ENCODE data around the gene MST1.

Gene MST1

GRCh38 chr3:49689046-49689907, at the start of gene MST1, which contains the start of gene RNF123:
TSS of gene MST1 (minus strand) at chr3:49689474. CDS start at chr3:49688691, 783 bp downstream.
TSS of gene RNF123 (plus strand) at chr3:49689557. CDS start at chr3:49691166, 1,609 bp downstream.
- DNase-seq (ENCODE audit: low read depth) = peak; percentile 89

- DNase-seq (ENCODE audit: low read depth) = no peak
Measured at GRCh38 chr3:49738067-49738713, 48.9 kb upstream of the MST1 start.

- DNase-seq (ENCODE audit: low read depth) = no peak
Measured at GRCh38 chr3:49734752-49735151, 45.5 kb upstream of the MST1 start.

DNA sequence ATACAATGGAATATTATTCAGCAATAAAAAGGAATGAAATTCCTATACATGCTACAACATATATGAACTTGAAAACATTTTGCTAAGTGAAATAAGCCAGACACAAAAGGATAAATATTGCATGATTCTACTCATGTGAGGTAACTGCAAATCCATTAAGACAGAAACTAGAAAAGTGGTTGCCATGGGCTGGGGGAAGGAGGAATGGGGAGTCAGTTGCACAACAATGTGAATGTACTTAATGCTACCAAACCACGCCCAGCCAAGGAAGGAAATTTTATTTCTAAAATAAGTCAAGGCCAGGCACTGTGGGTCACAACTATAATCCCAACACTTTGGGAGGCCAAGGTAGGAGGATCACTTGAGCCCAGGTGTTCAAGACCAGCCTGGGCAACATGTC, 44.3 kb upstream of the MST1 start:
- DNase-seq (ENCODE audit: low read depth) = no peak

GRCh38 chr3:49732597-49732996, 43.3 kb upstream of the MST1 start:
- no peak for DNase-seq (ENCODE audit: low read depth)

GRCh38 chr3:49729966-49730609, 40.8 kb upstream of the MST1 start:
- DNase-seq (ENCODE audit: low read depth) = no peak

DNA sequence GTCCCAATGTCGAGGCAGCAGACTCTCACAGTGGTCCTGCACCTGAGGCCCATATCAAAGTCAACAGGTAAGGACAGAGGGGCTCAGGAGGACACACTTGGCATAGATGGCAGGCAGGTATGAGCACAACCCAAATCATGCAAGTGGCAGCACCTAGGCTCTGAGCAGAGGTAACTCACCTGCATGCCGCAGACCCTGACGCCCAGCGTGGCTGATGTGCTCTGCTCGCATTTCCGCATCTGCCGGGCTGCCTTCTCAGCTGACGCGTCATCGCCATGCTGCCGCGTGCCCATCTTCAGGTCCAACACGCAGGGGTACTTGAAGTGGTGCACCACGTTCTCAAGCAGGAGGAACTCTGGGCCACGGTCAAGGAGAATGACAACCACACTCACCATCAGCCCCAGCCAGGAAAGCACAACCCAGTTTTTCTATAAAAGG, 38.7 kb upstream of the MST1 start:
- DNase-seq (ENCODE audit: low read depth) = no peak

GRCh38 chr3:49727154-49727923, 38.1 kb upstream of the MST1 start:
- DNase-seq (ENCODE audit: low read depth) = no peak

DNA sequence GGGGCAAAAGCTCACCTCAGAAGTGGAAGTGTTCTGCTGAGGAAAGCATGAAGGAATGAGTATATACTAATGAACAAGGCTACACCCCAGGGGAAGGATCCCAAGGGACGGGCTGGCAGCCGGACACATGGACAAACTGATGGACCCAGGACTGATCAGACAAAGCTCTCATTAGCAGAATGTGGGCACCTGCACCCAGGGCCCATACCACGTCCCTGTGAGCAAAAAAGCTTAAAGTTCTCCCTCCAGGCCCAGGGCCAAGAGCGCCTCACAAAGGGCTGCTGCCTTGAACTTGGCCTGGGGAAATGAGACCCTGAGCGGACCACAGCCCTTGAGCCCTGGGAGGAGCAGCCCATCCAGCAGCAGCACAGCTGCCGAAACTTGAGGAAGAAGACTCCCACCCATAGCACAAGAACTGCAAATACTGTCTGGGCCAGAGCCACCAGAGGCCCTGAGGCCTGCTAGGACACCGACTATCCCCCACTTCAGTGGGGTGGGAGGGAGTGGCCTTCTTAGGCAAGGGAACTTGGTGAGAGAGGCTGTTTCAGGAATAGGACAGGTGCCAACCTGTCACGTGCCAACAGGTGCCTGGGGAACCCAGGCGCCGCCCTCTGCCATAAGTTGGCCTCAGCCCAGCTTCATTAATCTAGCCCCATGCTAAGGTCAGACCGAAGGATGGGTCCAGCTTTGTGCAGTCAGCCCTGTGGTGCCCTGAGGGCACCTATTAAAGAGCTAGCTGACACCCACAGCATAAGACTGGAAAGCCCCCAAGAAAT, 36.8 kb upstream of the MST1 start:
- DNase-seq (ENCODE audit: low read depth) = no peak

DNA sequence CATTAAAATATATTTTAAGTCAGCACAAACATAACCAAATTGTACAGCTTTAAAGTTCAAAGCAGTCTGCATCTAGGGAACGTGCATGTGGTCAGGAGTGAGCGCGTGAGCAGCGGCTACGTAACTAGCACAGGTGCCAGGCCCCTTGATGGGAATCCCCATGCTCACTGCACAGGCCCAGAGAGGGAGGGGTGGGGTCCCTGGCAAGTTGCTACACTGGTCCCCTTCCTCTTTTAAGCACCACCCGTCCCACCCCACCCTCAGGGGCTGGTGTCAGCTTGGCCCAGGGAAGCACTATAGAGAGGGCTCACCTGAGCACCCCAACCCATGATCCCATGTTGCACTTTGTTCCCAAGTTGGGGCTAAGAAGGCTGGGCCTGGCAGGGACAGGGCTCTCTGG, 35.3 kb upstream of the MST1 start:
- DNase-seq (ENCODE audit: low read depth) = no peak

GRCh38 chr3:49723628-49724551, 34.6 kb upstream of the MST1 start, which contains the start of gene GMPPB:
TSS of gene GMPPB (minus strand) at chr3:49723951. CDS start at chr3:49723726, 225 bp downstream.
- DNase-seq (ENCODE audit: low read depth) = peak; percentile 93

DNA sequence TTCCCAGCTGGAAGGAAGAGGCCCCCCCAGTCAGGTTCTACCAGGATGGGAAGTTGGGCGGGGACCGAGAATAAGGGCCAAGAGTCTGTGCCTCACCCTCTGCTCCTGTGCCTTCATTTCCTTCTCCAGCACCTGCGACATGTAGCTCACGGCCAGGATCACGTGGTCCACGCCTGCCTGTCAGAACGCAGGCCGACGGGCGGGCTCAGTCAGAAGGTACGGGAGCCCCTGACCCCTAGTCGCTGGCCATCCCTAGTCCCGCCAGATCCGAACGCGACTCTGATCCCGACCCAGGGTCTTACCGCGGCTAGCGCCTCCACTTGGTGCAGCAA, 34.0 kb upstream of the MST1 start:
- peak; percentile 33 for DNase-seq (ENCODE audit: low read depth)

- DNase-seq (ENCODE audit: low read depth) = no peak
Measured at GRCh38 chr3:49722896-49723295, 33.6 kb upstream of the MST1 start.

DNA sequence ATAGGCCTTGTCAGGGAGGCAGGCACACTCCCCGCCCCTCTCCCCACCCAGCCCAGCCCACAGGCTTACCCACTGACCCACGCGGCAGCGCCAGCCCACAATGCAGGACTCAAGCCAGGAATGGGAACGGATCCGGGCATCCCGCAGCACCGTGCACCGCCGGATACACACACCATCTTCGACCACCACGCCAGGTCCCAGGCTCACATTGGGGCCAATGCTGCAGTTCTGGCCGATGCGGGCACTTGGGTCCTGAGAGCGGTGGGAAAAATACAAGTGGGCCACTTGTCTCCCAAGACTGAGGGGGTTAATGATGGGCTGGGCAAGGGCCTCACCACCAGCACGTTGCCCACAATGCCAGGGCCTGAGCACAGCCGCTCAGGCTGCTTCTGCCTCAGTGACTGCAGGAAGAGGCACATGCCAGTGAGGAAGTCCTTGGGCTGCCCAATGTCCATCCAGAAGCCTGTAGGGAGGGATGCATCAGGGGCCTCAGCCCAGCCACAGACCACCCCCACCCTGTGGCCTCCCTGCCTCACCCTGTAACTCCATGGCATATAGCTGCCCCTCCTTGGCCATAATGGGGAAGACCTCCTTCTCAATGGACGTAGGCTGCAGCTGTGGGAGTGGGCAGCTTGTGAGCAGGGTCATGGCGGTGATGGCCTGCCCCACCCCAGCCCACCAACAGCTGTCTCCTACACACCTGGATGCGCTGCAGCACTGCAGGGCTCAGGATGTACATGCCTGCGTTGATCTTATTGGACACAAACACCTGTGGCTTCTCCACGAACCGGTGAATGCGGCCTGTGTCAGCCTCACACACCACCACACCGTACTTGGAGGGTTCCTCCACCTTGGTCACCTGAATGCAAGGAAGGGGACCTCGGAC, 32.9 kb upstream of the MST1 start:
- DNase-seq (ENCODE audit: low read depth) = no peak

- DNase-seq (ENCODE audit: low read depth) = no peak
Measured at GRCh38 chr3:49721596-49721895, 32.3 kb upstream of the MST1 start.

- no peak for DNase-seq (ENCODE audit: low read depth)
Measured at GRCh38 chr3:49720855-49721595, 31.8 kb upstream of the MST1 start.

- peak; percentile 90 for DNase-seq (ENCODE audit: low read depth)
Measured at GRCh38 chr3:49719214-49719884, 30.1 kb upstream of the MST1 start, which contains the start of gene AMIGO3. TSS of gene AMIGO3 (minus strand) at chr3:49719684. CDS start at chr3:49719465, 219 bp downstream.

- DNase-seq (ENCODE audit: low read depth) = peak; percentile 19
Measured at GRCh38 chr3:49718858-49719213, 29.6 kb upstream of the MST1 start.
